DMS 273 treated with DMSO at 0.1 percent for 48 hours (cell line): ENCODE measurements around the gene PEX13.
"Not testable (repeated sequence)": the region's sequence is repeated elsewhere in the genome, so short reads cannot be mapped to it uniquely, and the experiment has no call there.

Experiments used
- DNase-seq: peaks from one replicate; lab custom pipeline; 2025; lab: John Stamatoyannopoulos, UW

Gene PEX13, protein sequence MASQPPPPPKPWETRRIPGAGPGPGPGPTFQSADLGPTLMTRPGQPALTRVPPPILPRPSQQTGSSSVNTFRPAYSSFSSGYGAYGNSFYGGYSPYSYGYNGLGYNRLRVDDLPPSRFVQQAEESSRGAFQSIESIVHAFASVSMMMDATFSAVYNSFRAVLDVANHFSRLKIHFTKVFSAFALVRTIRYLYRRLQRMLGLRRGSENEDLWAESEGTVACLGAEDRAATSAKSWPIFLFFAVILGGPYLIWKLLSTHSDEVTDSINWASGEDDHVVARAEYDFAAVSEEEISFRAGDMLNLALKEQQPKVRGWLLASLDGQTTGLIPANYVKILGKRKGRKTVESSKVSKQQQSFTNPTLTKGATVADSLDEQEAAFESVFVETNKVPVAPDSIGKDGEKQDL

DNA sequence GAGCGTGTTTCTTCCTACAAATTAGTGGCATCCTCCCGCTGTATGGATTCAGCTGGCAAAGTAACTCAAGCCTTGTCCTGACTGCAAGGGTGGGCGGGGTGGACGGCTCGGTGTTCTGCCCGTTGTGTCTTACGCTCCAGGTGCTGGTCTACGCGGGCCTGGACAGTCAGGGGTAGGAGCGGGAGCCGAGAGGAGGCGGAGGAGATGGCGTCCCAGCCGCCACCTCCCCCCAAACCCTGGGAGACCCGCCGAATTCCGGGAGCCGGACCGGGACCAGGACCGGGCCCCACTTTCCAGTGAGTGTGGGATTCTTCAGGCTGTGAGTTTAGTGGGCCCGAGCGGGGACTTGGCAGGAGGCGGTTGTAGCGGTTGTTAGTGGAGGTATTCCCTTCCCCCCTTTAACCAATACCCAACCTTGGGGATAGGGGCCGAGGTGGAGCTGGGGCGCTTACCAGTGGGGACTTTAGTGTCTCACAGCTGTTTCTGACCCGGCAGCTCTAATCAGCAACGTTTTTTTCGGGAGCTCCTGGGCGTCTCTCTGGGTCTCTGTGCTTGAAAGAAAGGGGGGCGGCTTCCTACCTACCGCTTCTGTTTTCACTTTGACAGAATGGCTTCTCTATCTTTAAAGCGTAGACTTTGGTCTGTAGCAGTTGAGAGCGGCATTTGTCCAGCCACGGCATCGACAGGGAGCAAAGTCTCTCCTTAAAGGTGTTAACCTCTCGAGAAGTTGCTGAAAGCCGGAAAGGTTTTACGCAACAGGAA, at the start of gene PEX13, which contains the start of gene PUS10:
Gene PEX13, plus strand, starts transcription at position 165 of the 762 bp plus-strand sequence. Its CDS starts 40 bp downstream, at position 205.
Gene PUS10, minus strand, starts transcription at position 700 of the 762 bp plus-strand sequence. CDS start 6,365 bp downstream, outside the sequence.
- peak; percentile 83 for DNase-seq

GRCh38 chr2:60972889-60973656, 44.4 kb upstream of the PEX13 start:
- DNase-seq, result no peak

GRCh38 chr2:60973705-60974104, 43.8 kb upstream of the PEX13 start:
- DNase-seq, result no peak

GRCh38 chr2:60974652-60975051, 42.9 kb upstream of the PEX13 start:
- DNase-seq, result no peak

DNA sequence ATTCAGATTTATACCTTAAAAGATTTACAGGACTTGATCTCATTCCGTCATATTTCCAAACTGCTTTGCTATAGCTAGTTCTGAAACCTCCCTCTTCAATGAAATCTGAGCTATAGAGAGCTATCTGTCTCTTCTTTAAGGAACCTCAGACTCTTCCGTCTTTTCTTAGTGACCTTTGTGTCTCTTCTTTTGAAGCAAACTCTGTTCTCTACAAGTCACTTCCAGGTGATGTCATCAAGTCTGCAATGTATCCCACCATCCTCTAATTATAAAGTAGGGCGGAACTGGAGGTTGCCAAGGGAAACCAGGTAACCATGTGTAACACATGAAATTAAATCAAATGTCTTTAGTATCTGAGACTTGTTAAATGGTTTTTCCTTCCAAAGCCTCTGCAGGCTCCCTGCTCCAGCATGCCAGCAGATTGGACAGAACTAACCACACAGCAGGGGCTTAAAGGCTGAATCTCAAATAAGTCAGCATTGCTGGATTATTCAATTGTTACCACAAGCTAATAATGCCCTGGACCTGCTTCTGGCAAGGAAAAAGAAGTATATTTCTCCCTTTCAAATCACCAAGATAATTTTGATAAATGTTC, 41.2 kb upstream of the PEX13 start:
- DNase-seq, result no peak

DNA sequence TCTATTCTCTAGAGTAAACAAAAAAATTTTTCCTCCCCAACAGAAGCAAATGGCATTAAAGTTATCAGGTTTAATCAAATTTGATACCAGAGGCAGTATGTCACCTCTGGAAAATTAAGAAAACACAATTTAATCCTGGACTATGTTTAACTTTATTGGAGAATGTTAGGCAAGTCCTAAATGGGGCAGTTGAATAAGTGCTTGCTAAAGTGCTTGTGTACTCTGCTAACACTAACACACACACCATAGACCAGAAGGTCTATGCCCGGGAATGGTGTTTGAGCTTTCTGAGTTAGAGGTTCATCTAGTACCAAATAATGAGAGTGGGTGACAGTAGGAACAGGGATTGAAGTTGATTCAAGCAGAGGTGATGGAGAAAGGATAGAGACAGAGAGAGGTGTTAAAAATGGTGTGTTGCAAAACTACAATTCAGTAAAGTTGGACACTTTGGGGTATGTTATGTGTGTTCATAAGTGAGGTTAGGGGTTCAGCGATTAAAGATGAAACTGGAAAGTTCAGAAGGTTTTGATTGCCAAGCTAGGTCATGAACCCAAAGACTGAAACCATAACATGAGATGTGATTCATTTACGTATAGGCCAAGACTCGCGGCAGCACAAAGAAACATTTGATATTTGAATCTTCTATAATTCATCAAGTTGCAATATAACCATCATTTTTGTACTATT, 40.5 kb upstream of the PEX13 start:
- no peak for DNase-seq

DNA sequence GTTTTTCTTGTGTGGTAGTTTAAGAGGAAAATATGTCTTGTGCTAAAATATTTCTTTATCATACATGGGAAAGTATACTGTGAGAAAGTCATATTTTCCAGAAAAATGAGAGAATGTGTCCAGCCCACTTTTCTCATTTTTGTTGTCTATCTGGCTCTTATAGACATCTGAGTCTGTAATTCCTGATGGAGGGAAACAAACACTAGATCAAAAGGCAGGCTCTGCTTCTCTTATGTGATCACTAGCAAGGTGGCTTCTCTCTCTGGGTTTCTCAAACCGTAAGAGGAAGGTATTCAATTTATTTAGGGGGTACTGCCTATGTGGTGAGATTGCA, 40.0 kb upstream of the PEX13 start:
- DNase-seq, result no peak

GRCh38 chr2:60979231-60979630, 38.3 kb upstream of the PEX13 start:
- DNase-seq, result no peak

GRCh38 chr2:60980071-60980815, 37.3 kb upstream of the PEX13 start:
- no peak for DNase-seq

- DNase-seq, result not testable (repeated sequence)
Measured at GRCh38 chr2:60982066-60982465, 35.5 kb upstream of the PEX13 start.

GRCh38 chr2:60984720-60985119, 32.8 kb upstream of the PEX13 start:
- no peak for DNase-seq

- no peak for DNase-seq
Measured at GRCh38 chr2:60987041-60987440, 30.5 kb upstream of the PEX13 start.

- DNase-seq, result not testable (repeated sequence)
Measured at GRCh38 chr2:60987656-60988055, 29.9 kb upstream of the PEX13 start.

GRCh38 chr2:60989259-60989658, 28.3 kb upstream of the PEX13 start:
- no peak for DNase-seq

DNA sequence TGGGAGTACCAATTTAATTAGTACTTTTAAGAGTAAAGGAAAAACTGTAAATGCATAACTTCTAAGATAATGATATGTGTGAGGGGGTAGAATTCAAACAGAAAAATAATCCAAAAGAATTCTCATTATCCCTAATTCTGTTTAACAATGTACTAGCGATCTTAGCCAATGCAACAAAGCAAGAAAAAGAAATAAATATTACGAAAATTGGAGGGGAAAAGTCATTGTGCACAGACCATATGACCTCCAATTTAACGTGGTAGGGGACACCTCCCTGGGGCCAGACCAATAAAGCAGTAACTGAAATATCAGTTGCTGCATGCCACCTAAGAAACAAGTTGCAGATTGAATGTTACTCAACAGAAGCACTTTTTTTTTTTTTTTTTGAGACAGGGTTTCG, 25.9 kb upstream of the PEX13 start:
- no peak for DNase-seq

- DNase-seq, result no peak
Measured at GRCh38 chr2:60992985-60993392, 24.5 kb upstream of the PEX13 start.

- DNase-seq, result no peak
Measured at GRCh38 chr2:60994131-60994530, 23.4 kb upstream of the PEX13 start.

DNA sequence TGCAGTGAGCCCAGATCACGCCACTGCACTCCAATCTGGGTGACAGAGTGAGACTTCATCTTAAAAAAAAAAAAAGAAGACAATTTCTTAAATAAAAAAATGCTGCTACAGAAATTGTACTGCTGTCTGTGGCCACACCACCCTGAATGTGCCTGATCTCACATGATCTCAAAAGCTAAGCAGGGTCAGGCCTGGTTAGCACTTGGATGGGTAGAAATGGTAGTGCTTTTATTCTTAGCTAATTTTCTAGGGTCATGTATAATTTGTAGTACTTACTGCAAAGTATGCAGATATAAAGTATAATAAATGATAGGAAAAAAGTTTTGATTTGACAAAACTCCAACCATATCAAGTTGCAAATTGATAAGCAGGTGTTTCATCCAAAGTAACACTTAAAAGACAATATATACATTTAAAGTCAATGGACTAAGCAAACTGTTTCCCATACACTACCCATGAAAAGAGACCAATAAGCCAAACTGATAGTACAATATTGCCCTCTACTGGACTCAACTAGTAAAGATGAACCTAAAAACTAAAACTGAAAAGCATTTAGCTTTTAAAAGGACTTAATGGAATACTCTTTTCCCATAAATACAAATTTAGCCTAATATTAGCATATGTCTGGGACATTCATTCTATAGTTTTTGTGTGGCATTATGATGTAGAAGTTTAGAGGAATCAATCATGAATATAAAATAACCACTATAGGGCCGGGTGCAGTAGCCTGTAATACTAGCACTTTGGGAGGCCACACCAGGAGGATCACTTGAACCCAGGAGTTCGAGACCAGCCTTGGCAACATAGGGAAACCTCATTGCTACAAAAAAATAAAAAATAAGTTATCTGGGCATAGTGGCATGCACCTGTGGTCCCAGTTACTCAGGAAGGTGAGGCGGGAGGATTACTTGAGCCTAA, 18.6 kb upstream of the PEX13 start:
- peak; percentile 43 for DNase-seq

DNA sequence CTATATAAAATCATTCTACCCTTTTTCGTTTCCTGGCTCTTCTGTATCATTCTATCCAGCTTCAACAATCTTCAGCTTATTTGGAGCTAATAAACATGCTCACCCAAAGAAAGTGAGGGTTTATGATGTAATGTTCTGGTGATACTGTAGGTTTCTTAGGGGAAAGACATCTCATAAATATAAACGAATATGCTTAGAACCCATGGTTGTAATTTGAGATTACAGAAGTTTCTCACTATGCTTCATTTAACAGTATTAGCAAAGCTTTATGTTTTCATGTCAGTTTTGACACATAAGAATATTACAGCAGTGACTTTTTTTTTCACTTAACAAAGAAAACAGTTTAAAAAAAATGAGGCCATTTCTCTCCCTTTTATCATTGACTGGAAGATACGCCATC, 11.8 kb upstream of the PEX13 start:
- no peak for DNase-seq
